NCI-H146 treated with DMSO at 0.1 percent for 48 hours (cell line): ENCODE results near the gene IFNAR1.

Experiments used
- DNase-seq: peaks from one replicate; lab custom pipeline; 2025; ENCODE audit not compliant: unreplicated experiment; lab: John Stamatoyannopoulos, UW

Gene IFNAR1

GRCh38 chr21:33397717-33398116, 72.9 kb downstream of the IFNAR1 start:
- DNase-seq = no peak

GRCh38 chr21:33398361-33398760, 73.6 kb downstream of the IFNAR1 start:
- DNase-seq = no peak

- DNase-seq = no peak
Observed at GRCh38 chr21:33401630-33401992, 76.8 kb downstream of the IFNAR1 start.

GRCh38 chr21:33402001-33402979, 77.5 kb downstream of the IFNAR1 start:
- no peak for DNase-seq

GRCh38 chr21:33403128-33403785, 78.5 kb downstream of the IFNAR1 start, which contains the start of gene IFNGR2:
IFNGR2 (plus strand) TSS chr21:33403413; CDS start chr21:33403544, 131 bp downstream.
- DNase-seq = no peak

GRCh38 chr21:33403786-33404585, 79.2 kb downstream of the IFNAR1 start:
- DNase-seq = no peak

GRCh38 chr21:33406493-33406892, 81.7 kb downstream of the IFNAR1 start:
- DNase-seq = no peak
